Glomerular visceral epithelial cell (primary cell): ENCODE measurements around the gene FSTL4.

ENCODE experiments used
- DNase-seq: peaks from one replicate; pipeline ENCODE4 v3.0.0-alpha.2; 2016; ENCODE audit errors: extremely low spot score

FSTL4 gene

GRCh38 chr5:133612249-133612860, at the start of gene FSTL4:
TSS of gene FSTL4 (minus strand) at chr5:133612541.
- DNase-seq = no peak

- no peak for DNase-seq
Measured at GRCh38 chr5:133661389-133661788, 49.0 kb upstream of the FSTL4 start.

- no peak for DNase-seq
Measured at GRCh38 chr5:133658327-133658726, 46.0 kb upstream of the FSTL4 start.

GRCh38 chr5:133657036-133657435, 44.7 kb upstream of the FSTL4 start:
- DNase-seq = no peak

GRCh38 chr5:133655966-133656365, 43.6 kb upstream of the FSTL4 start:
- no peak for DNase-seq

GRCh38 chr5:133653760-133654049, 41.4 kb upstream of the FSTL4 start:
- DNase-seq = no peak

- DNase-seq = no peak
Measured at GRCh38 chr5:133652951-133653759, 40.8 kb upstream of the FSTL4 start.

GRCh38 chr5:133644000-133644865, 31.9 kb upstream of the FSTL4 start:
- DNase-seq = no peak

GRCh38 chr5:133643365-133643764, 31.0 kb upstream of the FSTL4 start:
- no peak for DNase-seq

GRCh38 chr5:133642153-133642722, 29.9 kb upstream of the FSTL4 start:
- DNase-seq = no peak

GRCh38 chr5:133641683-133642082, 29.3 kb upstream of the FSTL4 start:
- DNase-seq = no peak

GRCh38 chr5:133639850-133640528, 27.6 kb upstream of the FSTL4 start:
- no peak for DNase-seq

GRCh38 chr5:133638436-133638835, 26.1 kb upstream of the FSTL4 start:
- DNase-seq = no peak

- no peak for DNase-seq
Measured at GRCh38 chr5:133637206-133637605, 24.9 kb upstream of the FSTL4 start.

GRCh38 chr5:133635051-133635450, 22.7 kb upstream of the FSTL4 start:
- DNase-seq = peak; percentile 40

- DNase-seq = no peak
Measured at GRCh38 chr5:133627180-133627579, 14.8 kb upstream of the FSTL4 start.

- DNase-seq = no peak
Measured at GRCh38 chr5:133624316-133624715, 12.0 kb upstream of the FSTL4 start.

- no peak for DNase-seq
Measured at GRCh38 chr5:133618141-133618540, 5.8 kb upstream of the FSTL4 start.

- no peak for DNase-seq
Measured at GRCh38 chr5:133613743-133614142, 1.4 kb upstream of the FSTL4 start.

- no peak for DNase-seq
Measured at GRCh38 chr5:133613184-133613583, 843 bp upstream of the FSTL4 start.

- no peak for DNase-seq
Measured at GRCh38 chr5:133611357-133612248, 738 bp downstream of the FSTL4 start.
